K562 (cell line): ENCODE results near the gene ARHGEF40. TPM values are rescaled to one million over a fixed set of nuclear protein-coding genes. Genes with fewer than 3 reads are reported as not detected.

Experiments used
- REST ChIP-seq, 2 experiments: fragments of 450-650 bp; formaldehyde crosslinking in 1 of 2; IDR thresholded peaks; 2 replicates each; pipeline versions ENCODE4 v1.4.0 to v1.6.1; 2014 to 2020; ENCODE audit warnings: mild to moderate bottlenecking in 2 of 2, borderline replicate concordance in 1 of 2, low read depth in 1 of 2
- SETDB1 ChIP-seq: IDR thresholded peaks from one replicate; pipeline ENCODE4 v1.6.1; 2012; ENCODE audit warnings: low read length, control low read depth, inconsistent platforms
- polyA plus RNA-seq, 8 experiments: library from polyadenylated mRNA; depleted of rRNA in 4 of 8; stranded (reverse) in 5 of 8; unstranded in 3 of 8; fragments of >200 nt; fragmentation: Nextera tagmentation in 2 of 8; fragmentation: Illumina TruSeq in 1 of 8; extraction: Ambion mirVana in 2 of 8; extraction: Trizol in 1 of 8; gene quantifications; 2 replicates each; pipeline versions ENCODE4 v1.2.1 to v1.2.3, GENCODE V29; 2011 to 2014; ENCODE audit warnings: inconsistent platforms in 1 of 8, missing spikeins in 1 of 8
- total RNA-seq, 7 experiments: library from RNA; depleted of rRNA in 6 of 7; stranded (reverse); fragments of >200 nt in 6 of 7; fragmentation: Illumina TruSeq in 2 of 7; extraction: Trizol in 2 of 7; gene quantifications; 2 replicates each; pipeline versions ENCODE4 v1.2.1 to v1.2.3, GENCODE V29; 2011 to 2021; ENCODE audit warnings: low replicate concordance in 1 of 7

ARHGEF40 gene
- total and polyA plus RNA-seq, 9 of the 15 experiments (the other 6 are each of a cell fraction or from before 2014, with no cell fraction given) = 0.42 to 6.3 (median 3.8) TPM

GRCh38 chr14:21113369-21113768 is 43.3 kb downstream of the ARHGEF40 start (continued):
- TF ChIP-seq REST (IDR thresholded peaks at IDR 0.05; ENCODE audit: borderline replicate concordance) (no peak), REST (CRISPR knock-in tag; IDR thresholded peaks at IDR 0.05; ENCODE audit: low read depth) (no peak), SETDB1 (no peak)
